Activated T-cell treated with anti-CD3 and anti-CD28 coated beads, Interleukin-2, amount 50 U/mL, for 24 hours (primary cell): ENCODE data around the gene RASIP1.
"Not testable (repeated sequence)": the region's sequence is repeated elsewhere in the genome, so short reads cannot be mapped to it uniquely, and the experiment has no call there.

ENCODE experiments used
- DNase-seq: peaks from one replicate; pipeline ENCODE4 v3.0.0-alpha.2; 2020
- H3K27ac Mint-ChIP-seq: 2 replicates; pipeline ENCODE4 v1.8.0; 2020; ENCODE audit warnings: mild to moderate bottlenecking, mixed read lengths
- H3K27me3 Mint-ChIP-seq: 2 replicates; pipeline ENCODE4 v1.8.0; 2020; ENCODE audit warnings: mixed read lengths
- H3K36me3 Mint-ChIP-seq: 2 replicates; pipeline ENCODE4 v1.8.0; 2020; ENCODE audit warnings: low read depth, mixed read lengths
- H3K4me1 Mint-ChIP-seq: 2 replicates; pipeline ENCODE4 v1.8.0; 2020; ENCODE audit warnings: low read depth, mixed read lengths
- H3K4me3 Mint-ChIP-seq: 2 replicates; pipeline ENCODE4 v1.8.0; 2020; ENCODE audit warnings: mild to moderate bottlenecking, moderate library complexity, mixed read lengths
- H3K9me3 Mint-ChIP-seq: 2 replicates; pipeline ENCODE4 v1.8.0; 2020; ENCODE audit warnings: mixed read lengths

The RASIP1 gene

DNA sequence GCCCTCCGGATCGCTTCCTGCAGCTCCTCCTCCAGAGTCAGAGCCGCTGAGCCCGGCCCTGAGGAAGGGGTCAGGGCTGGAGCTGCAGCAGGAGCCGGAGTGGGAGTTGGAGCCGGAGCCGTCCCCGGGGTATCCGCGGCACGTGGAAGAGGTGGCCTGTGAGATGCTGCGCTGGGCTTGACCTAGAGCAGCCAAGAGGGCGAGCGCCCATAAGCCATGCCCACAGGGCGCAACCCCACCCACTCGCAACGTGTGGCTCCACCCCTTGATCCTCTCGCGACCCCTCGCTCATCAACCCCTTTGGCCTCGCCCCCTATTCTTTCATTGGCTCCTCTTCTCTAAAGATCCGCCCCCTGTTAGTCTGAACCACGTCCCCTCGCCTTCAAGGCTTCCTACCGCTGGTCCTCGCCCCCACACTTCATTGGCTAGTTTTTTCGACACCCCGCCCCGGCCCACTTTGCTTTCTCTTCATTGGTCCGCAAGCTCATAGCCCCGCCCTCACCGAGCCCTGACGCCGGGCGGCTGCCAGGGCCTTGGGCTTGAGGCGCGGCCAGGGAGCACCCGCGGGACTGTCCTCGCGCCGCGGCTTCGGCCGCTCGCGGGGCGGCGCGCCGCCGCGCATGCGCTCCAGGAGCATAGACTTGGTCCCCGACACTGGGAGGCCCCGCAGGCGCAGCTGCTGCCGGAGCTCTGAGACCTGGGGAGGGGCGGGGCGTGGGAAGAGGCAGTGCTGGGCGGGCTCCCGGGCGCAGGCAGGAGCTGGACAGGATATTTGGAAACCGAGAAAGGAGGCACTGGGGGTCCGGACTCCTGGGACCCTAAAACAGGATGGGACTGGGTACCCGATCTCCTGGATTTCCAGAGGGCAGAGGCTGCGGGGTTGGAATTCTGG, 26.3 kb downstream of the RASIP1 start:
- Mint-ChIP-seq H3K9me3 (no peaks in the 10 kb centered on the region), H3K36me3 (peaks cover 6% of the 10 kb centered on the region), H3K27me3 (no peaks in the 10 kb centered on the region), H3K4me1 (peaks cover 18% of the 10 kb centered on the region), H3K4me3 (peak overlapping the region; percentile 86), H3K27ac (peak overlapping the region; percentile 91)
- DNase-seq, result peak; percentile 98

DNA sequence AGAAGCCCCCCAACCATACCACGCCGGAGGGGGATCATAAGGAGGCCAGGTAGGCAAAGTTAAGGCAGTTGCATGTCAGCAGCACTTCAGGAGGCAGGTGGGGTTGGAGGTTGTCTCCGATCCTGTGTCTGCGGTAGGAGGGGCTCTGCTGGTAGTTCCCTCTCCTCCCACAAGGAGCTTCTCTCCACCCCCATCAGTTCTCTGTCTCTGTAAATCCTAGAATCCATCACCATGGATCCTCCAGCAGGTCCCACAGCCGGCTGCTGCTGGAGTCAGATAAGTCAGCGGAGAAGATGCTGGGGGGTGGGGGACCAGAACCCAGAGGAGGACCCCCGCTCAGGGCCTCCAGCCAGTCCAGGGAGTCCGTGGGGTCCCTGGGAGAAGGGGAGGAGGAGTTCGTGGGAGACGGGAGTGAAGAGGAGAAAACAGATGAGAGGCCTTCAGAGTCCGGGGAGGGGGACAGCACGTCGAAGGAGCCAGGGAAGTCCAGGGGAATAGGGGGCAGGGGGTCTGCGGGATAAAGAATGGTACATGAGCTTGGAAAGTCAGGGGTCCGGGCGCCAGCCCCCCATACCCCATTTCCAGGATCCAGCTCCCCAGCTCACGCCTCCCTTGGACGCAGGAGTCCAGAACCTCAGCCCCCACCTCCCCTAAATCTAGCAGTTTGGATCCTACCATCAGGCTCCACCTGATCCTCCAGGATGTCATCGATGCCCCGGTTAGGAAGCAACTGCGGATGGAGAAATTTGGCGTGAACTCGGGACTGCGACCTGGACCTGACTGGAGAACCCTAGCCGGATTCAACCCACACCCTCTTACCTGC, 27.2 kb downstream of the RASIP1 start:
- H3K4me1 Mint-ChIP-seq, result peaks cover 18% of the 10 kb centered on the region
- H3K27me3 Mint-ChIP-seq, result no peaks in the 10 kb centered on the region
- no peaks in the 10 kb centered on the region for H3K9me3 Mint-ChIP-seq
- peak overlapping the region; percentile 69 for H3K27ac Mint-ChIP-seq
- H3K36me3 Mint-ChIP-seq, result peaks cover 6% of the 10 kb centered on the region
- no peak for DNase-seq
- H3K4me3 Mint-ChIP-seq, result peak overlapping the region; percentile 86

DNA sequence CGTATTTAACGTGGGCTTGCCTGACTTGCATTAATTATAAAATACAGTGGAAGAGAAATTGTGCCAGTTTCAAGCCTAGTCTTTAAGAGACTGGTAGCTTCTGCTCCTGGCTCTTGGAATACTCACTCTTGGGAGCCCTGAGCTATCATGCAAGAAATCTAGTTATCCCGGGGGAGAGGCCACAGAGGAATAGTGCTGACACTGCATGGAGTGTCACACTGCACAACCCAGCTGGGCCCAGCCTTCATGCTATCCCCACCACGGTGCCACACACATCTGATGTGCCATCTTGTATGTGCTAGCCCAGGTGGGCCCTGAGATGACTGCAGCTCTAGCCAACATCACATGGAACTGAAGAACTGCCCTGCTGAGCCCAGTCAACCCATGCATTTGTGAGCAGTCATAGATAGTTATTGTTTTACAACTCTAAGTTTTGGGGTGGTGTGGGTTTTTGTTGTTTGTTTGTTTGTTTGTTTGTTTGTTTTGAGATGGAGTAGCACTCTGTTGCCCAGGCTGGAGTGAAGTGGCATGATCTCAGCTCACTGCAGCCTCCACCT, 29.2 kb downstream of the RASIP1 start:
- Mint-ChIP-seq H3K4me3 (no peak overlapping the region), H3K27me3 (no peaks in the 10 kb centered on the region), H3K4me1 (peaks cover 18% of the 10 kb centered on the region)

DNA sequence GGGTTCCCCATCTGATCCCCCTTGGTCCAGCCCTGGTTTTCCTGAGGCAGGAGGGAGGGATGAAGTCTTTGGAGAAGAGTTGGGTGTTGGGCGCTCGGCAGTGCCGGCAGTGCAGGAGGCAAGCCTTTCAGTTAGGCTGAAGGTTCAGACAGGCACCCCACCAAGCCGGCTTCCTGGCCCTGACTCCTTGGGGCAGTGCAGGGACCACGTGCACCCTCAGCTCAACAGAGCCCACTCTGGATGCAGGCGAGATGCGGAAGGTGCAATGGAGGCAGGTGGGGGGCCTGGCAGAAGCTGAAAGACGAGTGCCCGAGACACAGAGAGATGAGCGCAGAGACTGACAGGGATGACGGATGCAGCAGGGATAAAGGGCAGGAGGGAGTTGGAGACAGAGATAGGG, 31.9 kb downstream of the RASIP1 start:
- peaks cover 7% of the 10 kb centered on the region for H3K4me1 Mint-ChIP-seq
- no peak for DNase-seq
- H3K9me3 Mint-ChIP-seq, result no peaks in the 10 kb centered on the region
- no peak overlapping the region for H3K27ac Mint-ChIP-seq
- peaks cover 16% of the 10 kb centered on the region for H3K36me3 Mint-ChIP-seq
- no peak overlapping the region for H3K4me3 Mint-ChIP-seq
- no peaks in the 10 kb centered on the region for H3K27me3 Mint-ChIP-seq

More for the DNA sequence above, 29.2 kb downstream of the RASIP1 start:
- no peak for DNase-seq
- Mint-ChIP-seq H3K27ac (no peak overlapping the region), H3K9me3 (no peaks in the 10 kb centered on the region), H3K36me3 (peaks cover 6% of the 10 kb centered on the region)

DNA sequence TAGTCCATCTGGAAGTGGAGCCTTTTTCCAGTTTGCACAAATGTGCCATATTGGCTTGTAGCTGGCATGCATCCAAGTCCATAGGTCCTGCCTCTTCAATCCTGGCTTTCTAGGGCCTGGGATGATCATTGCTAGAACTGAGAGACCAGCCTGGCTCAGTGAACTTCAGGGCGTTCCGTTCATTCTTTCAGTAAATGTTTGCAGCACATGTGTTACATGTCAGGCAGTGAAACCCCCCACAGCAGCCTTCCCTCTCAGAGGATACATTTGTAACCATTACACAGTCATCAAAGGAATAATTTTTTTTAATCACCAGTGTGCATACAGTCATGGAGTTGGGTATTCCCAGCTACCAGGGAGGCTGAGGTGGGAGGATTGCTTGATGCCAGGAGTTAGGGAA, 35.0 kb downstream of the RASIP1 start:
- Mint-ChIP-seq H3K27ac (no peak overlapping the region), H3K36me3 (peaks cover 17% of the 10 kb centered on the region), H3K9me3 (no peaks in the 10 kb centered on the region), H3K4me3 (no peak overlapping the region), H3K27me3 (no peaks in the 10 kb centered on the region), H3K4me1 (no peaks in the 10 kb centered on the region)
- no peak for DNase-seq

DNA sequence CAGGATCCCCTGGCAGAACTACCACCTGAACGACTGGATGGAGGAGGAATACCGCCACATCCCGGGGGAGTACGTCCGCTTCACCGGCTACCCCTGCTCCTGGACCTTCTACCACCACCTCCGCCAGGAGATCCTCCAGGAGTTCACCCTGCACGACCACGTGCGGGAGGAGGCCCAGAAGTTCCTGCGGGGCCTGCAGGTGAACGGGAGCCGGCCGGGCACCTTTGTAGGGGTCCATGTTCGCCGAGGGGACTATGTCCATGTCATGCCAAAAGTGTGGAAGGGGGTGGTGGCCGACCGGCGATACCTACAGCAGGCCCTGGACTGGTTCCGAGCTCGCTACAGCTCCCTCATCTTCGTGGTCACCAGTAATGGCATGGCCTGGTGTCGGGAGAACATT, 37.1 kb downstream of the RASIP1 start:
- Mint-ChIP-seq H3K36me3 (peaks cover 17% of the 10 kb centered on the region), H3K4me1 (no peaks in the 10 kb centered on the region), H3K4me3 (no peak overlapping the region), H3K27me3 (peaks cover 2% of the 10 kb centered on the region), H3K9me3 (no peaks in the 10 kb centered on the region), H3K27ac (no peak overlapping the region)
- DNase-seq, result no peak

DNA sequence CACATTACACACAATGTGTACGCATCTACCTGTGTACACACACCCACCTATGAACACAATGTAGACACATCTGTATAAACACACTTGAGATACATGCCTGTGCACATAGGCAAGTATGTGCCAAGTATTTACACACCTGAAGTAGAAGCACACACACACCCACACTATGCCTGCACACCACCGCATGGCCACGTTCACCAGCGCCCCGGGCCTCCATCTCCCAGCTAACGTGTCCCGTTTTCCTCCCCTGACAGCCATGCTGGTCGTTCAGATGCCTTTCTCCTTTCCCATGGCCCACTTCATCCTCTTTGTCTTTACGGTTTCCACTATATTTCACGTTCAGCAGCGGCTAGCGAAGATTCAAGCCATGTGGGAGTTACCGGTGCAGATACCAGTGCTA, 37.7 kb downstream of the RASIP1 start:
- no peaks in the 10 kb centered on the region for H3K4me1 Mint-ChIP-seq
- DNase-seq, result no peak
- H3K27ac Mint-ChIP-seq, result no peak overlapping the region
- no peak overlapping the region for H3K4me3 Mint-ChIP-seq
- H3K36me3 Mint-ChIP-seq, result peaks cover 17% of the 10 kb centered on the region
- peaks cover 6% of the 10 kb centered on the region for H3K27me3 Mint-ChIP-seq
- no peaks in the 10 kb centered on the region for H3K9me3 Mint-ChIP-seq

DNA sequence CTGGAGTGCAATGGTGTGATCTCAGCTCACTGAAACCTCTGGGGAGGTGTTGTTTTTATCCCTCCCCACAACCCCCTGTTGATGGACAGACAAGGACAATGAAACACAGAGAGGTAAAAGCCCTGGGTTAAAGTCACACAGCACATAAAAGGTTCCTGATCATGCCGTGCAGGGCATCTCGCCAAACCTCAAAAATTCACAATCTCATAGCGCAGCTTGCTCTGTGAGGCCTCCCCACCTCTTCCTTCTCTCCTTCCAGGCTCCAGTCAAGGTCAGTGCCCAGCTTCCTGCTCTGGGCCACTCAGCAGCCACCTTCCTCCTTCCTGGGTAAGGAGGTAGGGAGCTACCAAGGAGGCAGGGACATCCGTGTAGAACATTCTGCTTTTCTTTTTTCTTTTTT, 42.4 kb downstream of the RASIP1 start:
- H3K36me3 Mint-ChIP-seq, result peaks cover 5% of the 10 kb centered on the region

DNA sequence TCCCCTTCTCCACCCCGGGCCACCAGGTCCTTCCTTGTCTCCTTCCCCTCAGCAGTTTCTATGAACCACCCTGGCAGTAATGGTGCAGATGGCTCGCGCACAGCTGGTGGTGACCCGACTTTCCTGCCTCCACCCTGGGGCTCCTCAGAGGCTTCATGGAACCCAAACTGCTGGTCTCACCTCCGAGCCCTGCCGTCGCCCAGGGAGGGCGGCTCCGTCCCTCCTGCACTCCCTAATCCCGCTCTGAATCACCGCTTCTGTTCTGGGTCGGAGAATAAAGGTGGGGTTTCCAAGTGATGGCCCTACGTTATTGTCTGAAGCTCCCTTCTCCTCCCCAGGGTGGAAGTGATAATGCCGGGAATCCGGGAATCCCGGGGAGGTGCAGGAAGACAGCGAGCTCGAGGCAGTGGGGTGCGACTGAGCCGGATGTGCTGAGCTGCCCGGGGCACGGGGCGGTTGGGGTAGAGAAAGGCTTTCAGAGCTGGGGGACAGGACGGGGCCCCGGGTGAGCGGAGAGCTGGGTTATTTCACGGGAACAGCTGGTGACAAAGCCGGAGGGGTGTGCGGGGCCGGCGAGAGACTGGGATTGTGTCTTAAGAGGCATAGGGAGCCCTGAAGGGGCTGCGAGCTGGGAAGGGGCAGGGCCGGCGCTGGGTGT, 43.9 kb downstream of the RASIP1 start:
- H3K27ac Mint-ChIP-seq, result no peak overlapping the region
- no peaks in the 10 kb centered on the region for H3K36me3 Mint-ChIP-seq
- no peak for DNase-seq
- peak overlapping the region; percentile 61 for H3K4me3 Mint-ChIP-seq
- H3K9me3 Mint-ChIP-seq, result no peaks in the 10 kb centered on the region
- peaks cover 23% of the 10 kb centered on the region for H3K27me3 Mint-ChIP-seq
- H3K4me1 Mint-ChIP-seq, result peaks cover 9% of the 10 kb centered on the region

More for the DNA sequence above, 42.4 kb downstream of the RASIP1 start:
- H3K27ac Mint-ChIP-seq, result no peak overlapping the region
- H3K4me1 Mint-ChIP-seq, result peaks cover 9% of the 10 kb centered on the region
- H3K27me3 Mint-ChIP-seq, result peaks cover 23% of the 10 kb centered on the region
- no peak for DNase-seq
- no peaks in the 10 kb centered on the region for H3K9me3 Mint-ChIP-seq
- no peak overlapping the region for H3K4me3 Mint-ChIP-seq

DNA sequence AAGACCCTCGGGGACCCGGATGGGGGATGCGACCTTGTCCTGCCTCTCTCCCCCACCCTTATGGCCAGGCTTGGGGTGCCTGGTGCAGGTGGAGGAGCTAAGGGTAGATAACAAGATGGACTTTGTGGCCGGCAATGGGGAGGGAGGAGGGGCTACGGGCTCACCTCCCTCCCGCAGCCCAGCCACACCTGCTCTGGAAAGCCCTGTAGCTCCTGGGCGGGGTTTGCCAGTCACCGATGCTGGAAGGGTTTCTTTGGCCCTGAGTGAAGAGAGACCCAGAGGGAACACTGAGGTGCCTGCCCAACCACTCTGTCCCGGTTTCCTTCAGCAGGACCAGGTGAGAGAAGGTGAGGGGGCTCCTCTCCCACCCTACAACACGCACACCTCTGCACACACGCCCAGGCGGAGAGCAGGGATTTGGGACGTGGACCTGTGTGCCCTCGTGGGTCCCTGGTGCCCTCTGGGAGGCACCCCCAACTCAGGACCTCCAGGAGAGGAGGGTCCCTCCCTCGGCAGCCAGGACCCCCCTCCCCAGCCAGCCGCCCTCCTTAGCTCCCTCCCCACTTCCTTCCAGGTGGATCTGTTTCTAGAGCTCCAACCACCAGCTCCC, 44.6 kb downstream of the RASIP1 start, which contains the start of gene FUT2:
Gene FUT2 (plus strand): TSS at position 229 of the 610 bp plus-strand sequence. CDS start 6,986 bp downstream, outside the sequence.
- Mint-ChIP-seq H3K4me1 (peaks cover 9% of the 10 kb centered on the region), H3K4me3 (peak within 1 kb of the TSS; percentile 61), H3K27me3 (peaks cover 23% of the 10 kb centered on the region), H3K36me3 (no peaks in the 10 kb centered on the region), H3K27ac (no peak within 1 kb of the TSS), H3K9me3 (no peaks in the 10 kb centered on the region)
- DNase-seq, result no peak

DNA sequence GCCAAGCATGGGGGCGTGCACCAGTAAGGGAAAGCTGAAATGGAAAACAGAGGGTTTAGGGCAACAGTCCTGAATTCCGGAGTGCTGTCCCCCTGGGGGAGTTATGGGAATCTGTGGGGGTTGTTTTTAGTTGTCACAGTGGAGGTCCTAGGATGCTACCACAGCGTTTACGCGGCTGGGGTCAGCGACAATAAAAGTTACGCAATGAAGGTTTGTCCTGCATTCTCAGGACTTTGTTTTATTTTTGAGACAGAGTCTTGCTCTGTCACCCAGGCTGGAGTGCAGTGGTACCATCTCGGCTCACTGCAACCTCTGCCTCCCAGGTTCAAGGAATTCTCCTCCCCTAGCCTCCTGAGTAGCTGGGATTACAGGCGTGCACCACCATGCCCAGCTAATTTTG, 46.8 kb downstream of the RASIP1 start:
- not testable (repeated sequence) for H3K4me3 Mint-ChIP-seq, H3K27ac Mint-ChIP-seq, DNase-seq, H3K4me1 Mint-ChIP-seq, H3K36me3 Mint-ChIP-seq, H3K9me3 Mint-ChIP-seq
- H3K27me3 Mint-ChIP-seq, result peaks cover 21% of the 10 kb centered on the region

DNA sequence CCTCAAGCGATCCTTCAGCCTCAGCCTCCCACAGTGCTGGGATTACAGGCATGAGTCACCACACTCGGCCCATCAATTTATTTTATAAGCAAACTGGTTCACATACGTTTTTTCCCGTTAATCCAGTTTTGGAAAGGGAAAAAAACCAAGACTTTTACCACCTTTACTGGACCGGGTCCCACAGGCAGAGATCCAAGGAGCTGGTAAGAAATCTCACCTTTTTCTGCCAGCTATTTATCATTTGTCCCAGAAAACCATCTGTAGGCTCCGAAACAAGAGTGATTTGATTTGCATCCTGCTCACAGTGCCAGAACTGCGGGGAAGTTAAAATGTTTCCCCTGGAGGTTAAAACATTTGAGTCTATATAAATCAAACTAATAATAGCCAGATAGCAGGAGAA, 51.0 kb downstream of the RASIP1 start:
- H3K4me3 Mint-ChIP-seq, result no peak overlapping the region
- DNase-seq, result no peak
- H3K9me3 Mint-ChIP-seq, result no peaks in the 10 kb centered on the region
- no peaks in the 10 kb centered on the region for H3K27me3 Mint-ChIP-seq
- no peaks in the 10 kb centered on the region for H3K36me3 Mint-ChIP-seq
- H3K27ac Mint-ChIP-seq, result no peak overlapping the region
- H3K4me1 Mint-ChIP-seq, result no peaks in the 10 kb centered on the region

DNA sequence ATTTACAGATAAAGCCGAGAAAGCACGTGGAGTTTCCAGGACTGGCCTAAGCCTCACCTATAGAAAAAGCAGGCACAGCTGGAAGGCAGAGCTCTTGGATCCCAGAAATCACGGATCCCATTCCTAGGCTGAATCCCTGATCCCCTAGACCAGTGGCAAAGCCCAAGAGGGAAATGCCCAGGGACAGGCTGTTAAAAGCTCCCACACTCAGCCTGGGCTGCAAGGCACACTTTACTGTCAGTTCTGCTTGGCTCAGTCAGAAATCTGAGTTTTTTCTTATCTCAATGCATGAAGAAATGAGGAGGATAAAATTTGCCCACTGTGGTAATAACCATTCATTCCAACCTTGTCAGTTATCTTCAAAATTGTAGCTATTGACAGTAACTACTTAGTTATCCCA, 52.6 kb downstream of the RASIP1 start:
- H3K27ac Mint-ChIP-seq, result no peak overlapping the region
- H3K4me3 Mint-ChIP-seq, result no peak overlapping the region
- no peaks in the 10 kb centered on the region for H3K9me3 Mint-ChIP-seq
- H3K36me3 Mint-ChIP-seq, result no peaks in the 10 kb centered on the region
- DNase-seq, result no peak
- H3K27me3 Mint-ChIP-seq, result no peaks in the 10 kb centered on the region
- H3K4me1 Mint-ChIP-seq, result no peaks in the 10 kb centered on the region

DNA sequence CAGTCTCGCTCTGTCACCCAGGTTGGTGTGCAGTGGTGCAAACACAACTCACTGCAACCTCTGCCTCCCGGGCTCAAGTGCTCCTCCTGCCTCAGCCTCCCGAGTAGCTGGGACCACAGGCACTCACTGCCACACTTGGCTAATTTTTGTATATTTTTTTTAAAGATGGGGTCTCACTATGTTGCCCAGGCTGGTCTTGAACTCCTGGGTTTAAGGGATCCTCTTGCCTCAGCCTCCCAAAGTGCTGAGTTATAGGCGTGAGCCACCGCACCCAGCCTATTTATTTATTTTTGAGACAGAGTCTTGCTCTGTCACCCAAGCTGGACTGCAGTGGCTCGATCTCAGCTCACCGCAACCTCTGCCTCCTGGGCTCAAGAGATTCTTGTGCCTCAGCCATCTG, 53.8 kb downstream of the RASIP1 start:
- H3K4me3 Mint-ChIP-seq, H3K27me3 Mint-ChIP-seq: not testable (repeated sequence)

More for the DNA sequence above, 53.8 kb downstream of the RASIP1 start:
- not testable (repeated sequence) for H3K36me3 Mint-ChIP-seq, DNase-seq, H3K4me1 Mint-ChIP-seq, H3K9me3 Mint-ChIP-seq, H3K27ac Mint-ChIP-seq
